NCI-H345 (cell line): ENCODE measurements around the gene ZNF486.
"Not testable (repeated sequence)": the region's sequence is repeated elsewhere in the genome, so short reads cannot be mapped to it uniquely, and the experiment has no call there.

Source experiments
- DNase-seq: peaks from one replicate; lab custom pipeline; 2025; lab: John Stamatoyannopoulos, UW

ZNF486 gene

DNA sequence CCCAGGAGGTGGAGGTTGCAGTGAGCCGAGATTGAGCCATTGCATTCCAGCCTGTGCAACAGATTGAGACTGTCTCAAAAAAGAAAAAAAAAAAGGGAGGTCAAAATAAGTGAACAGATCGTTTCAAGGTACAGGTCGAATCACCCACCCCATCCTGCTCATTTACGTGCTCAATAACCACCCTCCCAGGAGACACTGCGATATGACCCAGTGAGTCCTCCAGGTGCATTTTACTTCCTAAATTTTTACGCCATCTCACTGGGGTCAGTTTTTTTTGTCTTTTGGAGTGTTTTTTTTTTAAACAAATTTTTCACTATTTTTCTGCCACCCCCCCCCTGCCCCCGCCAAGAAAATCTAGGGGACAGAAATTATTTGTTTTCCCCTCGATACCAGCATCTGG is 68.1 kb downstream of the ZNF486 start:
- no peak for DNase-seq

GRCh38 chr19:20237773-20238623 is 71.0 kb downstream of the ZNF486 start:
- peak; percentile 78 for DNase-seq

DNA sequence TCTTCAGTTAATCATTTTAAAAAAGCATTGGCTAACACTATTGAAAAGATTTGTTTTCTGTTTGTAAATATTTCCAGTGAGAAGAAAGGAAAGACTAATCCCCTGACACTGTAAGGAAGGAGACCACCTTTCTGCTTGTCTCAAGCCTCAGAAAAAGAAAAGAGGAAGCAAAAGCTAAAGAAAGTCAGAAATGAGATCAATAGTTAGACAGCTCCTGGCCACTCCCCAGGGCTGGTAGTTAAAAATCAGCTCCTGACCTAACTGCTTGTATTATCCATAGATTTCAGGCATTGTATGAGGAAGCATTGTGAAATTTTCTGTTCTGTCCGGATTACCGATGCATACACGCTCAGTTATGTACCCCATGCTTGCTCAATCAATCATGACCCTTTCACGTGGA is 76.6 kb downstream of the ZNF486 start:
- DNase-seq, result no peak

DNA sequence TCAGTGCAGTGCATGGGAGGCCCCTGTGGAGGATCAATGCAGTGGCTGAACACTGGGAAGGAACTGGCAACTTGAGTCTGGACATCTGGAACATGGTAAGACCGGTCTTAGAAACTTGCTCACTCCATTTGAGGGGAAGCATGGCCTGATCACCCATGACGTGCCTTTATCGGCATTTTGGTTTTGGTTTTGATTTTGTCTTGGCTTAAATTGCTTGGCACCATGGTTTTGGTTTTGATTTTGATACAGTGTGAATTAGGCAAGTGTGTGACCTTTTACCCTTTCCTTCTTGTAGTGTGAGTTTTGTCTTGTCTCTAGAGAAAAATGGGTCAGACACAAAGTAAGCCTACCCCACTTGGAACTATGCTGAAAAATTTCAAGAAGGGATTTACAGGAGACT is 77.3 kb downstream of the ZNF486 start:
- no peak for DNase-seq

GRCh38 chr19:20245309-20245708 is 78.3 kb downstream of the ZNF486 start:
- DNase-seq, result no peak

GRCh38 chr19:20247016-20247683 is 80.1 kb downstream of the ZNF486 start:
- DNase-seq, result peak; percentile 1

- not testable (repeated sequence) for DNase-seq
Measured at GRCh38 chr19:20248258-20248657, 81.2 kb downstream of the ZNF486 start.
